K562 (cell line): Measurements from ENCODE around the gene HELB. TPM values are rescaled to one million over a fixed set of nuclear protein-coding genes. Genes with fewer than 3 reads are reported as not detected.

Experiments
- ATAC-seq: fragments of 200-7000 bp; cut with Tn5 transposase; 3 replicates; pipeline ENCODE4 v1.9.1; 2020; ENCODE audit warnings: moderate library complexity
- BruUV-seq: library from RNA; stranded (reverse); fragments of 400-500 nt; replicated peaks from 2 replicates; lab custom pipeline; 2021; lab: Mats Ljungman, UMichigan
- CTCF ChIA-PET: fragments of 300-600 bp; formaldehyde crosslinking; extraction: SDS; loops from one replicate; lab custom pipeline; 2021; ENCODE audit warnings: low intra/inter-chr PET ratio; lab: Yijun Ruan, JAX
- POLR2A ChIA-PET: fragments of 300-600, 350-650 bp; sonication (Branson Sonifier 250); formaldehyde crosslinking; extraction: SDS; loops from one replicate; lab custom pipeline; 2021; ENCODE audit warnings: antibody characterized with exemption, inconsistent platforms; lab: Yijun Ruan, JAX
- DNase-seq, 4 experiments: peaks; one replicate each; pipeline versions ENCODE4 v3.0.0 to v3.0.0-alpha.2; 2011 to 2018; ENCODE audit warnings: low spot score in 3 of 4, mixed read lengths in 3 of 4; ENCODE audit errors: extremely low read depth in 1 of 4
- FAIRE-seq: peaks from 2 replicates; lab custom pipeline; 2011; peaks lifted over from hg19 to GRCh38; lab: Jason Lieb, UNC
- H2AFZ ChIP-seq: 2 replicates; pipeline ENCODE4 v1.6.0; 2011; ENCODE audit warnings: low read depth, low read length, control low read depth, inconsistent platforms
- H3K27ac ChIP-seq: fragments of 200-600 bp; 3 replicates; pipeline ENCODE4 v1.8.0; 2011; ENCODE audit warnings: low read depth, mild to moderate bottlenecking, control low read depth, inconsistent platforms, low read length, moderate library complexity, mixed read lengths; ENCODE audit errors: extremely low read depth
- H3K27me3 ChIP-seq, 2 experiments: fragments of 300-600 bp in 1 of 2; 2 replicates in 1 of 2; 3 replicates in 1 of 2; pipeline versions ENCODE4 v1.6.0 to v1.8.0; 2011; ENCODE audit warnings: inconsistent platforms in 2 of 2, low read length in 2 of 2, mild to moderate bottlenecking in 1 of 2, mixed read lengths in 1 of 2, moderate library complexity in 1 of 2; ENCODE audit not compliant: control insufficient read depth in 2 of 2, insufficient read depth in 2 of 2
- H3K36me3 ChIP-seq: fragments of 300-600 bp; 3 replicates; pipeline ENCODE4 v1.8.0; 2011; ENCODE audit warnings: mild to moderate bottlenecking, low read length, inconsistent platforms; ENCODE audit not compliant: control insufficient read depth, insufficient read depth
- H3K4me1 ChIP-seq, 2 experiments: fragments of 200-600 bp in 1 of 2; replicated peaks in 1 of 2; 2 replicates in 1 of 2; 3 replicates in 1 of 2; pipeline versions ENCODE4 v1.5.1 to v1.8.0; 2011; ENCODE audit warnings: inconsistent platforms in 2 of 2, low read length in 2 of 2, mild to moderate bottlenecking in 1 of 2, mixed read lengths in 1 of 2, moderate library complexity in 1 of 2; ENCODE audit not compliant: control insufficient read depth in 2 of 2, insufficient read depth in 2 of 2
- H3K4me2 ChIP-seq: 2 replicates; pipeline ENCODE4 v1.6.1; 2011; ENCODE audit warnings: low read length, control low read depth, inconsistent platforms, mixed read lengths; ENCODE audit not compliant: insufficient read depth
- H3K4me3 ChIP-seq: fragments of 200-600 bp; sonication (generic), shearing (Covaris generic); 2 replicates; pipeline ENCODE4 v1.5.1; 2016; ENCODE audit warnings: control low read depth, inconsistent platforms
- H3K79me2 ChIP-seq: fragments of 200-600 bp; 3 replicates; pipeline ENCODE4 v1.8.0; 2011; ENCODE audit warnings: low read length, inconsistent platforms; ENCODE audit not compliant: control insufficient read depth, insufficient read depth
- H3K9ac ChIP-seq, 2 experiments: 2 replicates each; pipeline versions ENCODE4 v1.6.0 to v1.6.1; 2011; ENCODE audit warnings: low read depth in 2 of 2, low read length in 2 of 2, control low read depth in 1 of 2, inconsistent platforms in 1 of 2, mild to moderate bottlenecking in 1 of 2, mixed read lengths in 1 of 2; ENCODE audit not compliant: insufficient read depth in 1 of 2
- H3K9me1 ChIP-seq: one replicate; pipeline ENCODE4 v1.6.0; 2011; ENCODE audit warnings: inconsistent platforms, mild to moderate bottlenecking, low read length, moderate library complexity; ENCODE audit not compliant: control insufficient read depth, insufficient read depth
- H3K9me3 ChIP-seq: replicated peaks from 2 replicates; pipeline ENCODE4 v1.5.1; 2011; ENCODE audit warnings: low read depth, low read length, inconsistent platforms; ENCODE audit not compliant: control insufficient read depth, insufficient read depth
- H4K20me1 ChIP-seq: replicated peaks from 2 replicates; pipeline ENCODE4 v1.6.1; 2011; ENCODE audit warnings: low read length, inconsistent platforms, mixed read lengths; ENCODE audit not compliant: control insufficient read depth, insufficient read depth
- CEBPB ChIP-seq: fragments of 450-650 bp; IDR thresholded peaks from 2 replicates; pipeline ENCODE4 v1.6.1; 2016; ENCODE audit warnings: missing genetic modification characterization, missing compliant biosample characterization
- FOXK2 ChIP-seq, 2 experiments: fragments of 450-650 bp; IDR thresholded peaks in 1 of 2; conservative IDR thresholded peaks in 1 of 2; 2 replicates each; pipeline ENCODE4 v1.6.1; 2016; ENCODE audit warnings: low read depth in 2 of 2, mild to moderate bottlenecking in 1 of 2
- HMGN3 ChIP-seq: IDR thresholded peaks from 2 replicates; pipeline ENCODE4 v1.6.1; 2011; ENCODE audit warnings: borderline replicate concordance, low read depth, mild to moderate bottlenecking, mixed read lengths, low read length; ENCODE audit not compliant: insufficient read length; ENCODE audit errors: extremely low read depth
- KLF16 ChIP-seq: IDR thresholded peaks from 2 replicates; pipeline ENCODE4 v1.6.1; 2016; ENCODE audit warnings: antibody characterized with exemption
- SNAPC5 ChIP-seq: fragments of 250-450 bp; sonication (Bioruptor Pico); IDR thresholded peaks from 2 replicates; pipeline ENCODE4 v1.8.0; 2021; ENCODE audit warnings: moderate library complexity, mild to moderate bottlenecking, inconsistent platforms
- ZBTB1 ChIP-seq: sonication (generic); formaldehyde crosslinking; IDR thresholded peaks from 2 replicates; pipeline ENCODE4 v1.8.1; 2023; ENCODE audit warnings: missing genetic modification reagents, low read depth, mild to moderate bottlenecking, borderline replicate concordance
- ZBTB43 ChIP-seq: sonication (generic); formaldehyde crosslinking; IDR thresholded peaks from 2 replicates; pipeline ENCODE4 v1.8.0; 2023; ENCODE audit warnings: mild to moderate bottlenecking, missing genetic modification reagents
- ZNF197 ChIP-seq: fragments of 200-800 bp; sonication (Bioruptor generic); IDR thresholded peaks from 2 replicates; pipeline ENCODE4 v1.6.1; 2016; ENCODE audit warnings: low read depth, missing genetic modification characterization, missing compliant biosample characterization
- WGBS: fragments of 100-300 bp; shearing (Covaris generic); methylation state at CpG from one replicate; pipeline ENCODE4 v1.1.6; 2016; ENCODE audit warnings: low coverage, mixed read lengths; ENCODE audit not compliant: insufficient coverage; ENCODE audit errors: missing lambda C conversion rate; 5-methylcytosine and 5-hydroxymethylcytosine counted together
- in situ Hi-C: fragments of 300-500 bp; cut with MboI; formaldehyde crosslinking; loops from 4 replicates; pipeline ENCODE4 v1.15.0; 2018; ENCODE audit warnings: inconsistent platforms, mixed read lengths
- intact Hi-C: fragments of 100-400 bp; cut with micrococcal nuclease; formaldehyde crosslinking; loops from 2 replicates; pipeline ENCODE4 v1.14.2; 2022
- polyA plus RNA-seq, 8 experiments: library from polyadenylated mRNA; depleted of rRNA in 4 of 8; stranded (reverse) in 5 of 8; unstranded in 3 of 8; fragments of >200 nt; fragmentation: Nextera tagmentation in 2 of 8; fragmentation: Illumina TruSeq in 1 of 8; extraction: Ambion mirVana in 2 of 8; extraction: Trizol in 1 of 8; gene quantifications; 2 replicates each; pipeline versions ENCODE4 v1.2.1 to v1.2.3, GENCODE V29; 2011 to 2014; ENCODE audit warnings: inconsistent platforms in 1 of 8, missing spikeins in 1 of 8
- total RNA-seq, 7 experiments: library from RNA; depleted of rRNA in 6 of 7; stranded (reverse); fragments of >200 nt in 6 of 7; fragmentation: Illumina TruSeq in 2 of 7; extraction: Trizol in 2 of 7; gene quantifications; 2 replicates each; pipeline versions ENCODE4 v1.2.1 to v1.2.3, GENCODE V29; 2011 to 2021; ENCODE audit warnings: low replicate concordance in 1 of 7
- TF ChIP-seq, protein P1 (sequence below): fragments of 450-650 bp; IDR thresholded peaks from 2 replicates; pipeline ENCODE4 v1.6.1; 2016
- TF ChIP-seq, protein P2 (sequence below): fragments of 250-450 bp; sonication (Bioruptor Pico); IDR thresholded peaks from 2 replicates; pipeline ENCODE4 v1.8.0; 2021; ENCODE audit warnings: moderate library complexity, mild to moderate bottlenecking, inconsistent platforms

Gene HELB
- total and polyA plus RNA-seq, 9 of the 15 experiments (the other 6 are each of a cell fraction or from before 2014, with no cell fraction given): 0.74 to 7.6 (median 2.4) TPM

DNA sequence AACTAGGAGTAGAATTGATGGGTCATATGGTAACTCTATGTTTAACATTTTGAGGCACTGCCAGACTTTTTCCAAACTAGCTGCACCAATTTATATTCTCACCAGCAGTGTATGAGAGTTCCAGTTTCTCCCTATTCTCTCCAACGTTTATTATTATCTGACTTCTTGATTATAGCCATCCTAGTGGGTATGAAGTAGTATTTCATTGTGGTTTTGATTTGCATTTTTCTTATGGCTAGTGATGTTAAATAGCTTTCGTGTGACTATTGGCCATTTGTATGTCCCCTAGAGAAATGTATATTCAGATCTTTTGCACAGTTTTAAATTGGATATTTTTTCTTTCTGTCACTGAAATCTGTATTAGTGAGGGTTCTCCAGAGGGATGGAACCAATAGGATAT lies 37.8 kb downstream of the HELB start:
- H2AFZ ChIP-seq: no peak overlapping the region
- H3K9me1 ChIP-seq: no peaks in the 10 kb centered on the region
- no peak overlapping the region for H3K27ac ChIP-seq
- H3K4me2 ChIP-seq: no peak overlapping the region
- in situ Hi-C loops: no loop called here
- H4K20me1 ChIP-seq: no peaks in the 10 kb centered on the region
- H3K9ac ChIP-seq: no peak overlapping the region
- ATAC-seq (no peak), DNase-seq (no peak), FAIRE-seq (no peak)
- no TSS peak for BruUV-seq
- H3K4me1 ChIP-seq: peaks cover 0 to 5% of the 10 kb centered on the region in 2 experiments; a peak in 2 of 5 replicates
- no peaks in the 10 kb centered on the region for H3K27me3 ChIP-seq
- POLR2A ChIA-PET: interaction anchor here (0.7 kb wide), 1 partner anchor 12 kb away, joined by 3 read pairs; no protein-coding TSS in a partner anchor
- no peaks in the 10 kb centered on the region for H3K79me2 ChIP-seq
- intact Hi-C loops: no loop called here
- no peaks in the 10 kb centered on the region; the same call in 1 of the 2 replicates for H3K9me3 ChIP-seq
- WGBS: 29% methylated on average over 2 of the region's 2 CpGs
- peaks cover 6% of the 10 kb centered on the region; the same call in 2 of the 3 replicates for H3K36me3 ChIP-seq
- H3K4me3 ChIP-seq: no peak overlapping the region
- CTCF ChIA-PET: no interaction called here
- TF ChIP-seq, protein P1, sequence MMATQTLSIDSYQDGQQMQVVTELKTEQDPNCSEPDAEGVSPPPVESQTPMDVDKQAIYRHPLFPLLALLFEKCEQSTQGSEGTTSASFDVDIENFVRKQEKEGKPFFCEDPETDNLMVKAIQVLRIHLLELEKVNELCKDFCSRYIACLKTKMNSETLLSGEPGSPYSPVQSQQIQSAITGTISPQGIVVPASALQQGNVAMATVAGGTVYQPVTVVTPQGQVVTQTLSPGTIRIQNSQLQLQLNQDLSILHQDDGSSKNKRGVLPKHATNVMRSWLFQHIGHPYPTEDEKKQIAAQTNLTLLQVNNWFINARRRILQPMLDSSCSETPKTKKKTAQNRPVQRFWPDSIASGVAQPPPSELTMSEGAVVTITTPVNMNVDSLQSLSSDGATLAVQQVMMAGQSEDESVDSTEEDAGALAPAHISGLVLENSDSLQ: no peak
- TF ChIP-seq, protein P2, sequence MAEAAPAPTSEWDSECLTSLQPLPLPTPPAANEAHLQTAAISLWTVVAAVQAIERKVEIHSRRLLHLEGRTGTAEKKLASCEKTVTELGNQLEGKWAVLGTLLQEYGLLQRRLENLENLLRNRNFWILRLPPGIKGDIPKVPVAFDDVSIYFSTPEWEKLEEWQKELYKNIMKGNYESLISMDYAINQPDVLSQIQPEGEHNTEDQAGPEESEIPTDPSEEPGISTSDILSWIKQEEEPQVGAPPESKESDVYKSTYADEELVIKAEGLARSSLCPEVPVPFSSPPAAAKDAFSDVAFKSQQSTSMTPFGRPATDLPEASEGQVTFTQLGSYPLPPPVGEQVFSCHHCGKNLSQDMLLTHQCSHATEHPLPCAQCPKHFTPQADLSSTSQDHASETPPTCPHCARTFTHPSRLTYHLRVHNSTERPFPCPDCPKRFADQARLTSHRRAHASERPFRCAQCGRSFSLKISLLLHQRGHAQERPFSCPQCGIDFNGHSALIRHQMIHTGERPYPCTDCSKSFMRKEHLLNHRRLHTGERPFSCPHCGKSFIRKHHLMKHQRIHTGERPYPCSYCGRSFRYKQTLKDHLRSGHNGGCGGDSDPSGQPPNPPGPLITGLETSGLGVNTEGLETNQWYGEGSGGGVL (CRISPR knock-in tag): no peak
- TF ChIP-seq ZBTB1: no peak
- no peak for TF ChIP-seq FOXK2 (conservative IDR thresholded peaks at IDR 0.05 in 1 of 2, IDR thresholded peaks at IDR 0.05 in 1 of 2; ENCODE audit: low read depth in 2 of 2)
- TF ChIP-seq CEBPB (tag): no peak
- TF ChIP-seq KLF16: no peak
- TF ChIP-seq ZBTB43 (CRISPR knock-in tag): no peak
- no peak for TF ChIP-seq SNAPC5 (CRISPR knock-in tag)
- TF ChIP-seq ZNF197 (CRISPR knock-in tag): no peak
- TF ChIP-seq HMGN3: no peak
